ENCODE measurements around the gene RCN2.

The RCN2 gene

DNA sequence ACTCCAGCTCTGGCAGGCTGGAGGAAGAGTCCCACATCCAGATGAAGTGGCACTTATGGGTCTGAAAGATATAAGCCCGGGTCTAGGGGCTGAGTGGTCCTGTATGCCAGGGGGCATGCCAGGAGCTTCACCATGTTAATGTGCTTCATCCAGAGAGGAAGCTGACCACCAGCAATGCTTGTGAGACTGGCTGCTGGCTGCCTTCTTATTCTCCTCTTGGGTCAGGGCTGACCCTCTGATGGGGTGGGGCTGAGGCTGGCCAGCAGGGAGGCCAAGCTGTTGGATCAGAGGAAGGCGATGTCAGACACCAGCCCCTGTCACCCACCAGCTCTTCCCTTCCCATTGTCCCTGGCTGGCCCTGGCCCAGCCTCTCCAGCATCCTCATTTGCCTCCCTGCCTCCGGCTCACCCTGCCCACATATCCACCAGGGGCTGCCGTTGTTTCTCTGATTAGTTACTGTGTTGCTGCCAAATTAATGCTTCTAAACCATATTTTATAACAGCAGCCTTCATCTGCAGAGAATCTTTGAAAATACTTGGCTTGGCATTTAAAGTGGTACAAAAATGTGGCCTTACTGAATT, 43.0 kb downstream of the RCN2 start:
- DNase-seq: no peak

- no peak for DNase-seq
These were observed 44.6 kb downstream of the RCN2 start for GRCh38 chr15:76976141-76976540.

GRCh38 chr15:76976572-76977270, 45.2 kb downstream of the RCN2 start:
- no peak for DNase-seq

- no peak for DNase-seq
These were observed 47.2 kb downstream of the RCN2 start for GRCh38 chr15:76978522-76979330.

GRCh38 chr15:76979331-76979925, 47.9 kb downstream of the RCN2 start:
- no peak for DNase-seq

GRCh38 chr15:76979996-76980520, 48.5 kb downstream of the RCN2 start:
- DNase-seq: no peak

GRCh38 chr15:76982356-76982755, 50.8 kb downstream of the RCN2 start:
- no peak for DNase-seq

GRCh38 chr15:76982756-76983155, 51.2 kb downstream of the RCN2 start:
- DNase-seq: no peak

DNA sequence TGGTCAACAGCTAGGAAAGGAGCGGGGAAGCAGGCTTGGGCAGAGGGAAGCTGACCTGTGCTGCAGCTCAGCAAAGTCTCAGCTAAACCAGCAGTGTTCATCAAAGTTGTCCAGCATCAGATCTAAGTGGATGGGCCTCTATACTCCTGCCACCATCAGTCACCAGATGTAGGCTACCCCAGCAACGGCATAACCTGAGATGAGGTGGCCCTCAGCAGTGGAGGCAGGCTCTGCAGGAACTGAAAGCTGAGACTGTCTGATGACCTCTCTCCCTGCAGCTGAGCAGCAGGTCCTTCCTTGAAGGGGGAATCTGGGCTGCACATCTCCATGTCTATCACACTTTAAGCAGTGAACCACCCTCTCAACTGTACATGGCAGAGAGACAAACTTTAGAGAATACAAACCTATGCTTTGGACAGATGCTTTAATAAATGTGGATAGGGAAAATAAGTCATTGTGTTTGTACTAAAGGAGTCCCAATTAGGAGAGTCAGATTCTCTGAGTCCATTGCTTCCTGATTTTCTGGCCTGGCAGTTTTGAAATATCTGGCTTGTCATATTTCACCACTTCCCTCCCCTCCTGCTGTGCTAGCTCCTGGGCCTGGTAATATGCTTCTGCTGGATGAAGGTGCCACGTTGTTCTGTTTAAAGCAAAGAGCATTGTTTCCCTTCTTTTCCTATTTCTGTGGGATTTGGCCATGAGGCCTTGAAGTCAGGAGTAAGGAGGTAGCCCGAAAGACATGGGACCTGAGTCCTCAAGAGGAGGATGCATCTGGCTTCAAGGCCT, 52.2 kb downstream of the RCN2 start:
- DNase-seq: no peak

DNA sequence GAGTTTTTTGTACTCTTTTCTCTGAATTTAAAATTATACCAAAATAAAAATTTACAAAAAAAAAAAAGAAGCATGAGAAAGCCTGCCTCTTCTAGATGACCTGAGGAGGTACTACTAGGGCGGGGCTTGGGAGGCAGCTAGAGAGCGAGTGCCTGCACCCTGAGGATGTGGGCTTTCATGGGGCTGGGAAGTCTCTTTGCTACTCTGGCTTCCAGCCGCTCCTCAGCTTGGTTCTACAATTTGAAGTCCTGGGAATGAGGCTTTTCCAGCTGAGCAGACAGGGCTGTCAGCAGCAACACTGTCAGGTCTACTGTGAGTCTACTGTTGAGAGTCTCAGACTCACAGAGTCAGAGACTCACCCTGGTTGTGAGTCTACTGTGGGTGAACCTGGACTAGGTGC, 55.2 kb downstream of the RCN2 start:
- no peak for DNase-seq

DNA sequence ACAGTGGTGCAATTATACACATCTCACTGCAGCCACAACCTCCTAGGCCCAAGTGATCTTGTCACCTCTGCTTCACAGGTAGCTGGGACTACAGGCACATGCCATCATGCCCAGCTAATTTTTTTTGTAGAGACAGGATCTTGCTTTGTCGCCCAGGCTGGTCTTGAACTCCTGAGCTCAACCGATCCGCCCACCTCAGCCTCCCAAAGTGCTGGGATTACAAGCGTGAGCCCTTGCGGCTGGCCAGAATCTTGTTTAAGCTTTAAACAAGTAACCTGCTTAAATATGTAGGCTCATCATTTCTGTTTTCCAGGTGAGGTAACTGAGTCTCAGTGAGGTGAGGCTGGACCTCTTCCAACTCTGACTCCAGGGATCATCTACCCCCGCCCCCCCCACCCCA, 55.7 kb downstream of the RCN2 start:
- no peak for DNase-seq

DNA sequence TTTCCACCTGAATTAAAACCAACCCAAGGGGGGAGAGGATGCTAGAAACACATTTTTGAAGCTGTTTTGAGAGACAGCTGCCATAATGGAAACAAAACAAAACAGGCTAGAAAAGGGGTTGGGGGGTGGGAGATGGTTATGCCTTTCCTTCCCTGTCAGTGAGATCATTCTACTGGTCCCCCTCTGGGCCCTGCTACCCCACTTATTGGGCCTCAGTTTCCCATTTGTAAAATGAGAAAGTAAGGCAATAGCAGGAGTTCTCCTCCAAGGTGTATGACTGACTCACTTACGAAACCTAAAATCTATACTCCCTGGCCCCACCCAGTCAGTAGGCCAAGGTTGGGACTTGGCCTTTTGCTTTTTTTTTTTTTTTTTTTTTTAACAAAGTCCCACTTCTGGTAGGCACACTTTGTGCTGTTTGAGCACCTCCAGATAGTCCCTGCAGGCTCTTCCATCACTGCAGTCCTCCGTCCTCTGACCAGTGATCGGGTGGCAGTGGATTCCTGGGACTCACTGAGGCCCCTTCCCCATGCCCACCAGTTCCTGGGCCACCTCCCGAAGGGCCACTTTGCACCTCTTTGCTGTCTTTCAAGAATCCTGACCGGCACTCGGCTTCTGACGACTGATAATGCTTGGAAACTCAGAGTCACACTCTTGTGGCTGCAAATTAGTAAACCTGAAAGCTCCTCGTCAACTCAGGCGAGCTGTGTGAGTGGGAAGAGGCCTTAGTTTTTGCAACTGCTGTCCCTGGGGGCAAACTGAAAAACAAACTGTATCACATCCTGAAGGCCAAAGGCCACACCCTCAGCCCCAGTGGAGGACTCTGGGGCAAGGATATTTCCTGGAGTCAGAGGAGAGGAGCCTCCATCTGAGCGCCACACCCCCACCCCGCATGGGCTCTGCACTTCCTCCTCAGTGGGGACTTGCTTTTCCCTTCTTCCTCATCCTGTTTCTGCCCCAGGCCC, 56.6 kb downstream of the RCN2 start:
- no peak for DNase-seq

DNA sequence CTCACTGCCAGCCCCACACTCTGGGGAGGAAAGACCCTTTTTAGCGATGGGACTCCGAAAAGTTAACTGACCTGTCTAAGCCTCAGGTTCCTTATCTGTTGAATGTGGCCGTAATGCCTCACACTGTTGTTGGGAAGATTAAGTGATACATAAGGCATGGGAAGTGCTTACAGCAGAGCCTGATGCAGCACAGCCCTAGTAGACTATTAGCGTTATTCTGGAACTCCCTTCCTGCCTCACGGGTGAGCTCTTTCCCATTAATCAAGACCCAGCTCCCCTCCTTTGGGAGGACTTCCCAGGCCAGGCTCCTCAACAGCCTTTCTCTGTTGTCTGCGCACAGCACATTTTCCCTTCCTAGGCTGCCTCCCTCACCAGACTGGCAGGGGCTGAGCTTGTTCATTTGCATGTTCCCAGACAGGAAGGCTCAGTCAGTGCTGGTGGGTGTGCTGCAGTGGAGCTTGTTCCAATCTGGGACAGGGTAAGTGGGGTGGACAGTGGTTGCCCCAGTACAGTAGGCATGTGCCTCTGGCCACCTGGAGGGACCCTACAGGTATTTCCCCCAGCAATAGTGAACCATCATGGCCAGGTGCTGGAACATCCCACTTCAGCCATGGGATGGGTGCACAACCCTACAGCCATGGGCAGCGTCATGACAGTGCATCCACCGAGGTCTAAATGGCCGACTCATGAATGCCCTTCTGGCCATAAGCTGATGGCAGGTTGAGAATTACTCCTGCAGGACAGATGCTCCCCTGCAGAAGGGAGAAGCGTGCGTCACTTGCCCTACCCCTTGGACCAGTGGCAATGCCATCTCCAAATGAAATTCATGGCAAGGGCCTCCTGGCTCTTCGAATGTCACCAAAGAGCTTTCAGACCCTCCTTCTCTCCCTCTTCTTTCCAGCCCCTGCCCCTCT, 57.6 kb downstream of the RCN2 start:
- DNase-seq: no peak

DNA sequence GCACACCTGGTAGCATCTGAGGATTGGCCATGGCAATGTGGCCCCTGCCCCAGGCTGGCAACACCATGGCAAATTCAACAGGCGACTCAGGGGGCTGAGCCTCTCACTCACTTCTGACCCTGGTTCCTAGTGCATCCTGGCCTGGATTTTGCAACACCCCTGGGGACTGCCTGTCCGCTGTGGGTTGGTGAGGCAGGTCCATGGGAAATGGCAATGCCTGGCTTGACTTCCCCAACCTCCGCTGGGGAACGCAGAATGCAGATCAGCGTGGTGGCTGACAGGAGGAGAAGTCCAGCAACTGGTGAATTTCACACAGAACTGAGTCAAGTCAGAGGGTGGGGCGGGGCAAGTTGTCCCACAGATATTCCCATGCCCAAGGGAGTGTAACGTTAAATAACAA, 59.5 kb downstream of the RCN2 start:
- DNase-seq: no peak

- no peak for DNase-seq
These were observed 60.4 kb downstream of the RCN2 start for GRCh38 chr15:76991741-76992645.

DNA sequence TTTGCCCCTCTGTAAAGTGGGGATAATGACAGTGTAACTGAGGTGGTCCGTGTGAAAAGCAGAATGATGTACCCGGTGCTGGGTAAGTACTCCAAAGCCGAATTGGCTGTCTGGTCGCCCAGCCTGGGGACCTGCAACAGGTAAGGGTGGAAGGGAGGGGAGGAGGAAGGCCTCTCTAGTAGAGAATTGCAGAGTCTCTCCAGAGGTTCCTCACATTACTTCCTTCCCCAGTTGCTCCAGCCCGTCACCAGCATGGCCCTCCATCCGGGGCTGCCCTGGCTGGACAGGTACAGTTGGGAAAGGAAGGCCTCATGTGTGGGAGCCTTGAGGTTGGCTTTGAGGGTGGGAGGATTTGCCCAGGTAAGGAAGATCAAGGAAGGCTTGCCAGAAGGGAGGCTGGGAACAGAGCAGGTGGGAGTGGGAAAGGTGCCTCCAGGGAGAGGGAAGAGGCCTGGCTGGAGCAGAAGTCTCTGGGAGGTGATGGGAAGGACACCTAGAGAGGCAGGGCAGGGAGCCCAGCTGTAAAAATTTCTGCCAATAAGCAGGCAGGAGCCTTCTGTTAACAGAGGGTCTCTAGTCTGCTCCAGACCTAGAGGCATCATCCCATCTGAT, 61.7 kb downstream of the RCN2 start:
- DNase-seq: no peak

- DNase-seq: no peak
These were observed 62.5 kb downstream of the RCN2 start for GRCh38 chr15:76994001-76994400.

DNA sequence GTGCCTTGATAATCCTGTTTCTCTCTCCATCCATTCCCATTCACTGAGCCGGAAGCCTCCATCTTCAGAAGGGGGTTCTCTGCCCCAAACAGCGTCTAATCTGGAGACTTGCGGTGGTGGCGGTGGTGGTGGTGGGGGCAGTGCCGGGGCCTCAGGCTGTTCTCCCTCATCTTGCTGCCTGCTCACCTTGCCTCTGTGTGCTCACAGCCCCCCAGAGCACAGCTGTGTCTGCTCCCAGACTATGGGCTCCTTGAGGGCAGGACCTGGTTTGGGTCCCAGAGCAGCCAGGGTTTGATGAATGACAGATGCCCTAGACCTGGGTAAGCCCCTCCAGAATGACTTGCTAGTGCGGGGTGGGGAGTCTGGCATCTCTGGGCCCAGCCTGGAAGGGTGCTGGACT, 62.9 kb downstream of the RCN2 start:
- no peak for DNase-seq

Measured in NCI-H146 (cell line).